ENCODE data around the gene MEIS1. TPM values are rescaled to one million over a fixed set of nuclear protein-coding genes. Genes with fewer than 3 reads are reported as not detected.

Gene MEIS1
- total and polyA plus RNA-seq, 2 of the 8 experiments (the other 6 are each of a cell fraction or from before 2014, with no cell fraction given), result 0.17 to 1.2 TPM

- TF ChIP-seq GTF2F1 (IDR thresholded peaks at IDR 0.05; ENCODE audit: borderline replicate concordance, low read depth, low read length) (no peak), EP300 (IDR thresholded peaks at IDR 0.05; ENCODE audit: borderline replicate concordance in 1 of 2, low read depth in 2 of 2, low read length in 2 of 2) (no peak), CBX5 (IDR thresholded peaks at IDR 0.05; ENCODE audit: low read depth, low read length) (no peak), ZNF274 (IDR thresholded peaks at IDR 0.05; ENCODE audit: borderline replicate concordance, extremely low read depth, low read length) (no peak)
Measured at GRCh38 chr2:66408905-66409304, 26.0 kb upstream of the MEIS1 start (continued).

Data from H1 (cell line).